HG03064 (cell line): ENCODE results near the gene GOLGA6L26.
A peak's percentile ranks its signal among the peaks of the same experiment; 100 is the strongest.
"Not testable (repeated sequence)": the region's sequence is repeated elsewhere in the genome, so short reads cannot be mapped to it uniquely, and the experiment has no call there.

ENCODE experiments used
- ATAC-seq: cut with Tn5 transposase; IDR thresholded peaks from one replicate; pipeline ENCODE4 v1.9.1; 2021; ENCODE audit warnings: low read depth; ENCODE audit not compliant: unreplicated experiment

Gene GOLGA6L26

GRCh38 chr15:23334096-23334495, at the start of gene GOLGA6L26:
Gene GOLGA6L26 (minus strand): TSS chr15:23334196. CDS start chr15:23334135, 61 bp downstream.
- not testable (repeated sequence) for ATAC-seq

- ATAC-seq: not testable (repeated sequence)
Observed at GRCh38 chr15:23381192-23381591, 47.2 kb upstream of the GOLGA6L26 start.

- not testable (repeated sequence) for ATAC-seq
Observed at GRCh38 chr15:23380700-23381099, 46.7 kb upstream of the GOLGA6L26 start.

- not testable (repeated sequence) for ATAC-seq
Observed at GRCh38 chr15:23378946-23379345, 45.0 kb upstream of the GOLGA6L26 start.

GRCh38 chr15:23374226-23374625, 40.2 kb upstream of the GOLGA6L26 start:
- not testable (repeated sequence) for ATAC-seq

- not testable (repeated sequence) for ATAC-seq
Observed at GRCh38 chr15:23372891-23373600, 39.0 kb upstream of the GOLGA6L26 start.

- ATAC-seq: no peak
Observed at GRCh38 chr15:23372284-23372683, 38.3 kb upstream of the GOLGA6L26 start.

GRCh38 chr15:23371868-23372267, 37.9 kb upstream of the GOLGA6L26 start:
- not testable (repeated sequence) for ATAC-seq

GRCh38 chr15:23371134-23371533, 37.1 kb upstream of the GOLGA6L26 start:
- ATAC-seq: not testable (repeated sequence)

GRCh38 chr15:23370578-23370977, 36.6 kb upstream of the GOLGA6L26 start:
- ATAC-seq: no peak

- not testable (repeated sequence) for ATAC-seq
Observed at GRCh38 chr15:23364261-23364660, 30.3 kb upstream of the GOLGA6L26 start.

GRCh38 chr15:23362622-23363021, 28.6 kb upstream of the GOLGA6L26 start:
- ATAC-seq: not testable (repeated sequence)

GRCh38 chr15:23354448-23354847, 20.5 kb upstream of the GOLGA6L26 start, which contains the start of gene GOLGA8S:
Gene GOLGA8S (plus strand): TSS chr15:23354748. CDS start chr15:23354810, 62 bp downstream.
- ATAC-seq: not testable (repeated sequence)

GRCh38 chr15:23311233-23311632, 22.8 kb downstream of the GOLGA6L26 start:
- ATAC-seq: not testable (repeated sequence)

GRCh38 chr15:23305921-23306320, 28.1 kb downstream of the GOLGA6L26 start:
- ATAC-seq: not testable (repeated sequence)

GRCh38 chr15:23304805-23305204, 29.2 kb downstream of the GOLGA6L26 start:
- ATAC-seq: not testable (repeated sequence)

GRCh38 chr15:23304267-23304666, 29.7 kb downstream of the GOLGA6L26 start:
- not testable (repeated sequence) for ATAC-seq

GRCh38 chr15:23303654-23304053, 30.3 kb downstream of the GOLGA6L26 start:
- not testable (repeated sequence) for ATAC-seq

GRCh38 chr15:23303246-23303645, 30.8 kb downstream of the GOLGA6L26 start:
- ATAC-seq: peak; percentile 63
